Anterior cingulate cortex (tissue), 58 donors: ENCODE measurements around the gene MTHFSD.

Experiments used
- DNase-seq, 58 donors: peaks; one replicate each; lab custom pipeline; 2025; lab: John Stamatoyannopoulos, UW

Gene MTHFSD

GRCh38 chr16:86495357-86495701 is 59.7 kb downstream of the MTHFSD start:
- no peak for DNase-seq

- no peak for DNase-seq
Measured at GRCh38 chr16:86494565-86495356, 60.3 kb downstream of the MTHFSD start.

- DNase-seq, result no peak
Measured at GRCh38 chr16:86494039-86494564, 60.9 kb downstream of the MTHFSD start.

- no peak for DNase-seq
Measured at GRCh38 chr16:86492961-86493629, 61.9 kb downstream of the MTHFSD start.

- DNase-seq, result no peak
Measured at GRCh38 chr16:86492267-86492960, 62.6 kb downstream of the MTHFSD start.

- DNase-seq, result peak in 17 of 58 donors; percentile 1 to 69 (median 34)
Measured at GRCh38 chr16:86491640-86492023, 63.4 kb downstream of the MTHFSD start.

GRCh38 chr16:86490859-86491639 is 64.0 kb downstream of the MTHFSD start:
- DNase-seq, result peak in 7 of 58 donors; percentile 19 to 69 (median 45)

GRCh38 chr16:86485746-86486145 is 69.3 kb downstream of the MTHFSD start:
- DNase-seq, result no peak

- DNase-seq, result no peak
Measured at GRCh38 chr16:86484240-86484639, 70.8 kb downstream of the MTHFSD start.

GRCh38 chr16:86481607-86482006 is 73.4 kb downstream of the MTHFSD start:
- no peak for DNase-seq

GRCh38 chr16:86480444-86480843 is 74.6 kb downstream of the MTHFSD start:
- peak in 30 of 58 donors; percentile 2 to 64 (median 22) for DNase-seq
